Chondrocyte (in vitro differentiated cells): ENCODE results near the gene SMIM31. TPM values are rescaled to one million over a fixed set of nuclear protein-coding genes. Genes with fewer than 3 reads are reported as not detected.

Experiments
- DNase-seq: peaks from one replicate; pipeline ENCODE4 v3.0.0; 2021; ENCODE audit warnings: mixed read lengths, low spot score
- H3K27ac Mint-ChIP-seq: one replicate; pipeline ENCODE4 v1.8.0; 2021; ENCODE audit warnings: mild to moderate bottlenecking, moderate library complexity, mixed read lengths; ENCODE audit not compliant: unreplicated experiment
- H3K27me3 Mint-ChIP-seq: 2 replicates; pipeline ENCODE4 v1.8.0; 2021; ENCODE audit warnings: low read depth, mixed read lengths
- H3K36me3 Mint-ChIP-seq: 2 replicates; pipeline ENCODE4 v1.8.0; 2021; ENCODE audit warnings: low read depth, mixed read lengths
- H3K4me1 Mint-ChIP-seq: 2 replicates; pipeline ENCODE4 v1.8.0; 2021; ENCODE audit warnings: low read depth, mild to moderate bottlenecking, mixed read lengths
- H3K4me3 Mint-ChIP-seq: one replicate; pipeline ENCODE4 v1.8.0; 2021; ENCODE audit warnings: mild to moderate bottlenecking, moderate library complexity, mixed read lengths; ENCODE audit not compliant: unreplicated experiment
- H3K9me3 Mint-ChIP-seq: 2 replicates; pipeline ENCODE4 v1.8.0; 2021; ENCODE audit warnings: low read depth, mixed read lengths
- total RNA-seq: library from RNA; stranded (reverse); gene quantifications from 3 replicates; pipeline ENCODE4 v1.2.1, GENCODE V29; 2021
- TF ChIP-seq, protein P1 (sequence below): fragments of 200-600 bp; sonication (generic); IDR thresholded peaks from 2 replicates; pipeline ENCODE4 v1.5.0; 2021; ENCODE audit warnings: antibody characterized with exemption, mild to moderate bottlenecking, moderate library complexity

SMIM31 gene
- total RNA-seq, 1 donor from 2014 or later = not detected

GRCh38 chr4:164730705-164731393, 23.1 kb upstream of the SMIM31 start:
- Mint-ChIP-seq H3K27me3 (peaks cover 14% of the 10 kb centered on the region), H3K4me3 (no peak overlapping the region), H3K9me3 (no peaks in the 10 kb centered on the region), H3K36me3 (no peaks in the 10 kb centered on the region), H3K4me1 (no peaks in the 10 kb centered on the region), H3K27ac (no peak overlapping the region)
- TF ChIP-seq, protein P1, sequence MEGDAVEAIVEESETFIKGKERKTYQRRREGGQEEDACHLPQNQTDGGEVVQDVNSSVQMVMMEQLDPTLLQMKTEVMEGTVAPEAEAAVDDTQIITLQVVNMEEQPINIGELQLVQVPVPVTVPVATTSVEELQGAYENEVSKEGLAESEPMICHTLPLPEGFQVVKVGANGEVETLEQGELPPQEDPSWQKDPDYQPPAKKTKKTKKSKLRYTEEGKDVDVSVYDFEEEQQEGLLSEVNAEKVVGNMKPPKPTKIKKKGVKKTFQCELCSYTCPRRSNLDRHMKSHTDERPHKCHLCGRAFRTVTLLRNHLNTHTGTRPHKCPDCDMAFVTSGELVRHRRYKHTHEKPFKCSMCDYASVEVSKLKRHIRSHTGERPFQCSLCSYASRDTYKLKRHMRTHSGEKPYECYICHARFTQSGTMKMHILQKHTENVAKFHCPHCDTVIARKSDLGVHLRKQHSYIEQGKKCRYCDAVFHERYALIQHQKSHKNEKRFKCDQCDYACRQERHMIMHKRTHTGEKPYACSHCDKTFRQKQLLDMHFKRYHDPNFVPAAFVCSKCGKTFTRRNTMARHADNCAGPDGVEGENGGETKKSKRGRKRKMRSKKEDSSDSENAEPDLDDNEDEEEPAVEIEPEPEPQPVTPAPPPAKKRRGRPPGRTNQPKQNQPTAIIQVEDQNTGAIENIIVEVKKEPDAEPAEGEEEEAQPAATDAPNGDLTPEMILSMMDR = no peak
- DNase-seq = no peak

DNA sequence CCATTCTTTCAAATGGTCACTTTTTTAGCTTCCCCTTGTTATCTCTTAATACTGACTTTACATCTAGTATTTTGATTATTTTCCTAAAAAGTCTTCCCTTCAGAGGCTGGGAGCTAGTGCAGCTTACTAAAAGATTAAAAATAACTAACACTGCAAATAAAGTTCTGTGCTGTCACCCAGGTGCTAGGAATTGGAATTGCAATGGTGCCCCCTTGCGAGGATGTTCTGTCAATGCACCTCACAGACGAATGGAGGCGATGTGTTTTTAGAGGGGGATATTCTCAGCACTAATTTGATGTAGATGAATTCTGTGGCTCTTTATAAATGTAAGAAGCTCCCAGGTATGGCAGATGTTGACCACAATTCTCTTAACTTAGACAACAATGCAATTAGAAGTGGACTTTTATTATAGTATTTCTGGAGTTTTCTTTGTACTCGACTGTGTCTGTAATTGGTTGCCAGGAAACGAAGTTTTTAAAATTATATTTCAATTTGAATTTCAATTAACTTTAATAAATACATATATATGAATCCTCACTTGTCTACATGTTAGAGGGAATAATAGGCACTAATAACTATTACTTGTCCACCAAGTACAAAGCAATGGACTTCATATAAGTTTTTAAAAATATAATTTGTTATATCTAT, 22.0 kb upstream of the SMIM31 start:
- no peak for DNase-seq
- no peaks in the 10 kb centered on the region for H3K4me1 Mint-ChIP-seq
- H3K4me3 Mint-ChIP-seq = no peak overlapping the region
- peaks cover 14% of the 10 kb centered on the region for H3K27me3 Mint-ChIP-seq
- TF ChIP-seq, protein P1 = peak; percentile 99
- H3K36me3 Mint-ChIP-seq = no peaks in the 10 kb centered on the region
- no peak overlapping the region for H3K27ac Mint-ChIP-seq
- no peaks in the 10 kb centered on the region for H3K9me3 Mint-ChIP-seq

- no peaks in the 10 kb centered on the region for H3K9me3 Mint-ChIP-seq
- peaks cover 10% of the 10 kb centered on the region for H3K27me3 Mint-ChIP-seq
- no peaks in the 10 kb centered on the region for H3K36me3 Mint-ChIP-seq
- TF ChIP-seq, protein P1 = no peak
- H3K4me3 Mint-ChIP-seq = no peak overlapping the region
- H3K27ac Mint-ChIP-seq = no peak overlapping the region
- no peaks in the 10 kb centered on the region for H3K4me1 Mint-ChIP-seq
- DNase-seq = no peak
Observed at GRCh38 chr4:164734484-164734883, 19.4 kb upstream of the SMIM31 start.

GRCh38 chr4:164748375-164748774, 5.6 kb upstream of the SMIM31 start:
- DNase-seq = no peak
- H3K27me3 Mint-ChIP-seq = peaks cover 16% of the 10 kb centered on the region
- H3K36me3 Mint-ChIP-seq = no peaks in the 10 kb centered on the region
- TF ChIP-seq, protein P1 = peak; percentile 87
- no peaks in the 10 kb centered on the region for H3K4me1 Mint-ChIP-seq
- no peak overlapping the region for H3K4me3 Mint-ChIP-seq
- peaks cover 10% of the 10 kb centered on the region for H3K9me3 Mint-ChIP-seq
- no peak overlapping the region for H3K27ac Mint-ChIP-seq

- TF ChIP-seq, protein P1 = no peak
- no peak for DNase-seq
- no peaks in the 10 kb centered on the region for H3K4me1 Mint-ChIP-seq
- H3K27ac Mint-ChIP-seq = no peak overlapping the region
- H3K4me3 Mint-ChIP-seq = no peak overlapping the region
- H3K9me3 Mint-ChIP-seq = peaks cover 10% of the 10 kb centered on the region
- H3K27me3 Mint-ChIP-seq = peaks cover 1% of the 10 kb centered on the region
- H3K36me3 Mint-ChIP-seq = no peaks in the 10 kb centered on the region
Observed at GRCh38 chr4:164755432-164755831, 1.5 kb downstream of the SMIM31 start.
